Progenitor cell of endocrine pancreas (in vitro differentiated cells): Measurements from ENCODE around the gene TPSG1. TPM values are rescaled to one million over a fixed set of nuclear protein-coding genes. Genes with fewer than 3 reads are reported as not detected.

Source experiments
- DNase-seq: peaks from one replicate; pipeline ENCODE4 v3.0.0; 2021; ENCODE audit warnings: low spot score; ENCODE audit not compliant: unreplicated experiment
- H3K27ac Mint-ChIP-seq: 2 replicates; pipeline ENCODE4 v1.8.0; 2021; ENCODE audit warnings: mild to moderate bottlenecking, moderate library complexity, mixed read lengths
- H3K27me3 Mint-ChIP-seq: 2 replicates; pipeline ENCODE4 v1.8.0; 2021; ENCODE audit warnings: mixed read lengths
- H3K36me3 Mint-ChIP-seq: 2 replicates; pipeline ENCODE4 v1.8.0; 2022; ENCODE audit warnings: mixed read lengths; ENCODE audit not compliant: insufficient read depth
- H3K4me1 Mint-ChIP-seq: 2 replicates; pipeline ENCODE4 v1.8.0; 2021; ENCODE audit warnings: low read depth, mixed read lengths
- H3K4me3 Mint-ChIP-seq: 2 replicates; pipeline ENCODE4 v1.8.0; 2021; ENCODE audit warnings: low read depth, mild to moderate bottlenecking, moderate library complexity, mixed read lengths
- H3K9me3 Mint-ChIP-seq: 2 replicates; pipeline ENCODE4 v1.8.0; 2021; ENCODE audit warnings: low read depth, mixed read lengths
- CTCF ChIP-seq: fragments of 200-600 bp; sonication (generic); IDR thresholded peaks from one replicate; pipeline ENCODE4 v1.5.0; 2021; ENCODE audit warnings: antibody characterized with exemption, mild to moderate bottlenecking; ENCODE audit not compliant: unreplicated experiment
- total RNA-seq: library from RNA; stranded (reverse); gene quantifications from 2 replicates; pipeline ENCODE4 v1.2.1, GENCODE V29; 2021

The TPSG1 gene
- total RNA-seq, 1 donor from 2014 or later, result not detected

GRCh38 chr16:1262210-1262845 lies 37.3 kb upstream of the TPSG1 start:
- Mint-ChIP-seq H3K4me1 (no peaks in the 10 kb centered on the region), H3K36me3 (no peaks in the 10 kb centered on the region), H3K27me3 (peaks cover 25% of the 10 kb centered on the region), H3K27ac (no peak overlapping the region), H3K9me3 (no peaks in the 10 kb centered on the region), H3K4me3 (no peak overlapping the region)
- TF ChIP-seq CTCF, result no peak
- no peak for DNase-seq

- H3K9me3 Mint-ChIP-seq, result no peaks in the 10 kb centered on the region
- no peak overlapping the region for H3K4me3 Mint-ChIP-seq
- DNase-seq, result no peak
- H3K36me3 Mint-ChIP-seq, result no peaks in the 10 kb centered on the region
- no peak for TF ChIP-seq CTCF
- H3K27ac Mint-ChIP-seq, result no peak overlapping the region
- no peaks in the 10 kb centered on the region for H3K4me1 Mint-ChIP-seq
- H3K27me3 Mint-ChIP-seq, result peaks cover 22% of the 10 kb centered on the region
These were observed 36.2 kb upstream of the TPSG1 start for GRCh38 chr16:1261131-1261892.

- H3K27ac Mint-ChIP-seq, result no peak overlapping the region
- peaks cover 20% of the 10 kb centered on the region for H3K27me3 Mint-ChIP-seq
- no peaks in the 10 kb centered on the region for H3K36me3 Mint-ChIP-seq
- no peak for DNase-seq
- no peaks in the 10 kb centered on the region for H3K9me3 Mint-ChIP-seq
- no peaks in the 10 kb centered on the region for H3K4me1 Mint-ChIP-seq
- no peak for TF ChIP-seq CTCF
- no peak overlapping the region for H3K4me3 Mint-ChIP-seq
These were observed 35.1 kb upstream of the TPSG1 start for GRCh38 chr16:1260101-1260680.

GRCh38 chr16:1259760-1260068 lies 34.6 kb upstream of the TPSG1 start:
- H3K36me3 Mint-ChIP-seq, result no peaks in the 10 kb centered on the region
- no peak overlapping the region for H3K27ac Mint-ChIP-seq
- no peak for TF ChIP-seq CTCF
- H3K4me3 Mint-ChIP-seq, result no peak overlapping the region
- no peak for DNase-seq
- no peaks in the 10 kb centered on the region for H3K9me3 Mint-ChIP-seq
- H3K27me3 Mint-ChIP-seq, result peaks cover 20% of the 10 kb centered on the region
- no peaks in the 10 kb centered on the region for H3K4me1 Mint-ChIP-seq

- TF ChIP-seq CTCF, result no peak
- no peak overlapping the region for H3K4me3 Mint-ChIP-seq
These were observed 34.1 kb upstream of the TPSG1 start for GRCh38 chr16:1258906-1259759.

More at GRCh38 chr16:1258906-1259759, 34.1 kb upstream of the TPSG1 start:
- no peak overlapping the region for H3K27ac Mint-ChIP-seq
- no peaks in the 10 kb centered on the region for H3K36me3 Mint-ChIP-seq
- DNase-seq, result no peak
- H3K4me1 Mint-ChIP-seq, result no peaks in the 10 kb centered on the region
- H3K27me3 Mint-ChIP-seq, result peaks cover 20% of the 10 kb centered on the region
- no peaks in the 10 kb centered on the region for H3K9me3 Mint-ChIP-seq
